BE2C (cell line): ENCODE measurements around the gene CDON.

Experiments used
- DNase-seq: peaks from one replicate; pipeline ENCODE4 v3.0.0-alpha.2; 2020
- H3K27me3 ChIP-seq: fragments of 250-450 bp; sonication (Bioruptor Pico); 2 replicates; pipeline ENCODE4 v1.5.1; 2020; ENCODE audit warnings: mild to moderate bottlenecking
- H3K36me3 ChIP-seq: fragments of 250-450 bp; sonication (Bioruptor Pico); 2 replicates; pipeline ENCODE4 v1.5.1; 2020; ENCODE audit warnings: mild to moderate bottlenecking
- H3K4me1 ChIP-seq: fragments of 250-450 bp; sonication (Bioruptor Pico); 2 replicates; pipeline ENCODE4 v1.5.1; 2020
- H3K4me3 ChIP-seq: 2 replicates; pipeline ENCODE4 v1.5.1; 2011; ENCODE audit warnings: low read depth, low read length
- H3K9me3 ChIP-seq: fragments of 250-450 bp; sonication (Bioruptor Pico); 2 replicates; pipeline ENCODE4 v1.5.1; 2020
- TF ChIP-seq, protein P1 (sequence below): IDR thresholded peaks from 2 replicates; pipeline ENCODE4 v1.5.1; 2012; ENCODE audit warnings: mild to moderate bottlenecking, low read depth, low read length

Gene CDON

GRCh38 chr11:125950696-125951651, 111.7 kb downstream of the CDON start:
- peak; percentile 66 for DNase-seq
- Histone ChIP-seq H3K27me3 (no peaks in the 10 kb centered on the region), H3K4me3 (no peak overlapping the region), H3K36me3 (peaks cover 25% of the 10 kb centered on the region), H3K4me1 (peaks cover 33% of the 10 kb centered on the region), H3K9me3 (no peaks in the 10 kb centered on the region)
- TF ChIP-seq, protein P1, sequence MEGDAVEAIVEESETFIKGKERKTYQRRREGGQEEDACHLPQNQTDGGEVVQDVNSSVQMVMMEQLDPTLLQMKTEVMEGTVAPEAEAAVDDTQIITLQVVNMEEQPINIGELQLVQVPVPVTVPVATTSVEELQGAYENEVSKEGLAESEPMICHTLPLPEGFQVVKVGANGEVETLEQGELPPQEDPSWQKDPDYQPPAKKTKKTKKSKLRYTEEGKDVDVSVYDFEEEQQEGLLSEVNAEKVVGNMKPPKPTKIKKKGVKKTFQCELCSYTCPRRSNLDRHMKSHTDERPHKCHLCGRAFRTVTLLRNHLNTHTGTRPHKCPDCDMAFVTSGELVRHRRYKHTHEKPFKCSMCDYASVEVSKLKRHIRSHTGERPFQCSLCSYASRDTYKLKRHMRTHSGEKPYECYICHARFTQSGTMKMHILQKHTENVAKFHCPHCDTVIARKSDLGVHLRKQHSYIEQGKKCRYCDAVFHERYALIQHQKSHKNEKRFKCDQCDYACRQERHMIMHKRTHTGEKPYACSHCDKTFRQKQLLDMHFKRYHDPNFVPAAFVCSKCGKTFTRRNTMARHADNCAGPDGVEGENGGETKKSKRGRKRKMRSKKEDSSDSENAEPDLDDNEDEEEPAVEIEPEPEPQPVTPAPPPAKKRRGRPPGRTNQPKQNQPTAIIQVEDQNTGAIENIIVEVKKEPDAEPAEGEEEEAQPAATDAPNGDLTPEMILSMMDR, result no peak

- peaks cover 33% of the 10 kb centered on the region for H3K4me1 ChIP-seq
- H3K9me3 ChIP-seq, result no peaks in the 10 kb centered on the region
- peaks cover 17% of the 10 kb centered on the region for H3K36me3 ChIP-seq
- no peaks in the 10 kb centered on the region for H3K27me3 ChIP-seq
- no peak for DNase-seq
- no peak overlapping the region for H3K4me3 ChIP-seq
- TF ChIP-seq, protein P1, result no peak
These were observed 112.5 kb downstream of the CDON start for GRCh38 chr11:125950178-125950490.

GRCh38 chr11:125949271-125950177, 113.1 kb downstream of the CDON start:
- Histone ChIP-seq H3K4me3 (no peak overlapping the region), H3K36me3 (peaks cover 13% of the 10 kb centered on the region), H3K9me3 (no peaks in the 10 kb centered on the region), H3K4me1 (peaks cover 33% of the 10 kb centered on the region), H3K27me3 (no peaks in the 10 kb centered on the region)
- no peak for DNase-seq
- TF ChIP-seq, protein P1, result no peak

DNA sequence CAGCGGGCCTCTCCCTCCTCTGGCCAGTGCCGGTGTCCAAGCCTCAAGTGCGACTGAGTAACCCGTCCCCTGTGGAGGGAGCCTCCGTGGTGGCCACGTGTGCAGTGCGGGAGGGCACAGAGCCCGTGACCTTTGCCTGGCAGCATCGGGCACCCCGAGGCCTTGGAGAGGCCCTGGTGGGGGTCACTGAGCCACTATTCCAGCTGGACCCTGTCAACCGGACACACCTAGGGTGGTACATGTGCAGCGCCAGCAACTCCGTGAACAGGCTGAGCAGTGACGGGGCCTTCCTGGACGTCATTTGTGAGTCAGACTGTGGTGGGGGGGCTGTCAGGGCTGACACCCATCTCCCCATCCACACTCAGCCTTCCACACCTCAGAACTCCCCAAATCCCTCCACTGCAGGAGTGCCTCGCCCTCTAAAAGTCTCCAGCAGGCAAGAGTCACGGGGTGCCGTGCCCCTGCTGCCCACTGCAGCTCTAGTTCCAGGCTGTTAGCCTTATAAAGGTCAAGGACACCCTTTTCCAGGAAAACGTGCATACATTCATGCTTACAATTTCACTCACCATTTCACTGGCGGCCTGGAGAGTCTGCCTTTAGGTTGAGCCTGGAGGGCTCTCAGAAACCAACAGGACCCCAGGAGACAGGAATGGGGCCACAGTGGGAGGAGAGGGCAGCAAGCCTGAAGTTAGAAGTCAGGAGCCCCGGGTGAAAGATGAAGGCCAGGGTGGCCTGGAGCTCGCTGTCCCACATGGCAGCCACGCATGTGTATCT, 114.2 kb downstream of the CDON start:
- H3K27me3 ChIP-seq, result no peaks in the 10 kb centered on the region
- H3K9me3 ChIP-seq, result no peaks in the 10 kb centered on the region
- no peak for DNase-seq
- no peak overlapping the region for H3K4me3 ChIP-seq
- TF ChIP-seq, protein P1, result no peak
- H3K4me1 ChIP-seq, result peaks cover 27% of the 10 kb centered on the region
- peaks cover 7% of the 10 kb centered on the region for H3K36me3 ChIP-seq

DNA sequence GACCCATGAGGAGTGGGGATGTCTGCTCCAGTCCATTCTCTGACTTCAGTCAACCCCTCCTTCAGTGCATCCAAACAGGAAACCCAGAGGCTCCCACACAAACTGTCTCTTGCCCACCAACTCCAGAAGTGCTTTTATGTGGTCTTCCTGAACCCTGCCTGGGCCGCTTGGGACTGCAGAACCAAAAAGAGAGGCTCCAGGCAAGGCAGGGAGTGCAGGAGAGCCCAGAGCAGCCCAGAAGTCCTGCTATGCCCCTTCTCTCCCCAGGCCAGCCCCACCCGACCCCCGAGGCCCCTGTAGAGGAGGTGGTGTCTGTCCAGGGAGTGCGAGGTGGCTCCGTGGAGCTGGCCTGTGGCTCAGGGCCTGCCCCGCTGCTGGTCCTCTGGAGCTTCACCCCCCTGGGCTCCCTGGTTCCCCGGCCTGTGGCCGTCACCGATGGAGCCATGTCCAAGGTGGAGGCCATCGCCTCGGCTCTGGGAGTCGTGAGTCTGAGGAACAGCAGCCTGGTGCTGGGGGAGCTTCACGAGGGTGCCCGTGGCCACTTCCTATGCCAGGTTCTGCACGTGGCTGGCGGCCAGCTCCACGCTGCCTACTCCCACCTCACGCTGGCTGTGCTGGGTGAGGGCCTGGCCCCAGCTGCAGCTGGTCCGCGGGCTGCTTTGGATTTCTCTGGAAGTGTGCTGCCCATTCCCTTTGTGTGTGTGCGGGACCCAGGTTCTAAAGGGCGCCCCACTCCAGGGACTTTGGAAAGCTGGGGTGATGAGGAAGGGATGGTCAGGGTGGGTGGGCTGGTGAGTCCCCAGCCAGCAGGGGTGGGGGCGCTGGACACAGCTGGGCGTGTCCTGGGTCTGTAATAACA, 115.0 kb downstream of the CDON start:
- no peak for DNase-seq

More for the DNA sequence above, 115.0 kb downstream of the CDON start:
- peaks cover 6% of the 10 kb centered on the region; the same call in 1 of the 2 replicates for H3K36me3 ChIP-seq
- H3K9me3 ChIP-seq, result no peaks in the 10 kb centered on the region
- H3K4me3 ChIP-seq, result no peak overlapping the region
- TF ChIP-seq, protein P1, result no peak
- H3K27me3 ChIP-seq, result no peaks in the 10 kb centered on the region
- H3K4me1 ChIP-seq, result peaks cover 21% of the 10 kb centered on the region
